ENCODE data around the gene CLIP4. TPM values are rescaled to one million over a fixed set of nuclear protein-coding genes. Genes with fewer than 3 reads are reported as not detected.

The CLIP4 gene
- total RNA-seq, 1 donor from 2014 or later = 53.5 TPM

DNA sequence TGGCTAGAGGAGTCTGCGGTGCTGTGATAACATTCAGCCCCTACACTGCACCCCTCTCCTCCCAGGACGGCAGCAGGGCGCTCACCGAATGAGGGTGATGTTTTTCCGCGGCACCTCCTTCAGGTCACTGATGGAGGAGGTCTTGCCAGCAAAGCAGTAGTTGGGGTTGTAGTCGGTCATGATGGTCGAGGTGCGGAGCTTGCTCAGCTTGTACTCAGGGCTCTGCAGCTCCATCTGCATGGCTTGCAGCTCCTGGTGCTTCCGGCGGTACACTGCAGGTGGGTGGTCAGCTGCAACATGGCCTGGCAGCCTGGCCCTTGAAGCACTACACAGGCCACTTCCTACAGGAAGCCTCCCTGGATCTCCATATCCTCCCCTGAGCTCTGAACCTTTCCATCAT lies 108.0 kb downstream of the CLIP4 start:
- H3K27me3 ChIP-seq (ENCODE audit: control insufficient read depth, insufficient read depth, low read length) = peaks cover 4% of the 10 kb centered on the region
- H3K36me3 ChIP-seq (ENCODE audit: control insufficient read depth, insufficient read depth, low read length) = no peaks in the 10 kb centered on the region
- no peak overlapping the region for H3K4me3 ChIP-seq (ENCODE audit: low read depth, low read length)
- no peak for TF ChIP-seq CTCF (IDR thresholded peaks at IDR 0.05; ENCODE audit: insufficient read depth, low read length, poor library complexity, severe bottlenecking)
- no peak for DNase-seq (ENCODE audit: low read depth)

DNA sequence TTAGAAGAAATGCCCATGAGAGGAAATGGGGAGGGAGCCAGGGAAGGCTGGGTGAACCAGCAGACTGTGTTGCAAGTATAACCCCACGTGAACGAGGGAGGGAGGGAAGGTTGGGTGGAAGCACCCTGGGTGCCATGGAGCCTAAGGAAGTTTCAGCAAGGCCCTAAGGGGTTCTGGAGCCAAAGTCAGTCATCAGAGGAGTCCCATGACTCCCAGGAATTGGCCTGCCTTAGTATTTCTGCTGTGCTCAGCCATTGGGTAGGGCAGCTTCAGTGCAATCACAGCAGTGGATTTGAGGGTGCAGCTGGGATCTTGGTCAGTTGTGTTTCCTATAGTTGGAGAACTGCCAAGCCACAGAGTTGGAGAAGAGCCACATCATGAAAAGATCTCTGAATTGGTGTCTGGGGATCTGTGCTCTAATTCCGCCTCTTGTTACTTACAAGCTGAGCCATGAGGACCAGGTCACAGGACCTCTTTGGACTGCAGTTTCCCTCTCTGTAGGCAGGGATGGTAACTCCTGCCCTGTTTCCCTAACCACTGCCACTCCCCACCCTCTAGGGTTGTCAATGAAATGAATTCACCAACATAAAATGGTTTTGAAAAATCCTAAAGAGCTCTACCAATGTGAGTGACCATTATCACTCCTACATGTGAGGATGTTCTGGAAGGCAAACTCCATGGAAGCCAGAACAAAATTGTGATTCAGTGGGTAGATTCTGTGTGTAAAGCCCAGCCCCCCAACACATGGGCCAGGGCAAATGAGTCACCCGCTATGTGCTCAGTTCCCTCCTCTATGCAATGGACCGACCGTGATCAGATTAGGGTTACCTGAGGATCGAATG lies 108.9 kb downstream of the CLIP4 start:
- no peak for DNase-seq (ENCODE audit: low read depth)
- Histone ChIP-seq H3K4me3 (ENCODE audit: low read depth, low read length) (no peak overlapping the region), H3K27me3 (ENCODE audit: control insufficient read depth, insufficient read depth, low read length) (peaks cover 6% of the 10 kb centered on the region), H3K36me3 (ENCODE audit: control insufficient read depth, insufficient read depth, low read length) (no peaks in the 10 kb centered on the region)
- no peak for TF ChIP-seq CTCF (IDR thresholded peaks at IDR 0.05; ENCODE audit: insufficient read depth, low read length, poor library complexity, severe bottlenecking)

- Histone ChIP-seq H3K36me3 (ENCODE audit: control insufficient read depth, insufficient read depth, low read length) (no peaks in the 10 kb centered on the region), H3K27me3 (ENCODE audit: control insufficient read depth, insufficient read depth, low read length) (peaks cover 7% of the 10 kb centered on the region), H3K4me3 (ENCODE audit: low read depth, low read length) (no peak overlapping the region)
- TF ChIP-seq CTCF (IDR thresholded peaks at IDR 0.05; ENCODE audit: insufficient read depth, low read length, poor library complexity, severe bottlenecking) = no peak
- no peak for DNase-seq (ENCODE audit: low read depth)
Measured at GRCh38 chr2:29224693-29225551, 109.7 kb downstream of the CLIP4 start.

GRCh38 chr2:29225814-29226213 lies 110.6 kb downstream of the CLIP4 start:
- DNase-seq (ENCODE audit: low read depth) = no peak
- TF ChIP-seq CTCF (IDR thresholded peaks at IDR 0.05; ENCODE audit: insufficient read depth, low read length, poor library complexity, severe bottlenecking) = no peak
- H3K36me3 ChIP-seq (ENCODE audit: control insufficient read depth, insufficient read depth, low read length) = no peaks in the 10 kb centered on the region
- H3K4me3 ChIP-seq (ENCODE audit: low read depth, low read length) = no peak overlapping the region
- peaks cover 7% of the 10 kb centered on the region for H3K27me3 ChIP-seq (ENCODE audit: control insufficient read depth, insufficient read depth, low read length)

- TF ChIP-seq CTCF (IDR thresholded peaks at IDR 0.05; ENCODE audit: insufficient read depth, low read length, poor library complexity, severe bottlenecking) = no peak
- DNase-seq (ENCODE audit: low read depth) = no peak
- Histone ChIP-seq H3K4me3 (ENCODE audit: low read depth, low read length) (no peak overlapping the region), H3K36me3 (ENCODE audit: control insufficient read depth, insufficient read depth, low read length) (no peaks in the 10 kb centered on the region), H3K27me3 (ENCODE audit: control insufficient read depth, insufficient read depth, low read length) (peaks cover 7% of the 10 kb centered on the region)
Measured at GRCh38 chr2:29226375-29226774, 111.2 kb downstream of the CLIP4 start.

Data from kidney epithelial cell (primary cell).